Trophoblast cell (in vitro differentiated cells and primary cell): ENCODE results near the gene CWF19L1.
A peak's percentile ranks its signal among the peaks of the same experiment; 100 is the strongest.

Source experiments
- DNase-seq, 2 donors: peaks; one replicate each; pipeline ENCODE4 v3.0.0-alpha.2; 2016
- H2AFZ ChIP-seq: 2 replicates; pipeline ENCODE4 v1.6.1; 2013; ENCODE audit warnings: low read length, moderate library complexity, mild to moderate bottlenecking; ENCODE audit not compliant: insufficient read depth, poor library complexity
- H2AK5ac ChIP-seq: 2 replicates; pipeline ENCODE4 v1.6.1; 2013; ENCODE audit warnings: mild to moderate bottlenecking, low read length
- H2BK120ac ChIP-seq: 2 replicates; pipeline ENCODE4 v1.6.1; 2013; ENCODE audit warnings: low read length, mild to moderate bottlenecking, moderate library complexity; ENCODE audit not compliant: insufficient read depth, poor library complexity
- H2BK12ac ChIP-seq: 2 replicates; pipeline ENCODE4 v1.6.1; 2013; ENCODE audit warnings: mild to moderate bottlenecking, low read length, moderate library complexity
- H2BK5ac ChIP-seq: 2 replicates; pipeline ENCODE4 v1.6.1; 2013; ENCODE audit warnings: low read length, low read depth, moderate library complexity, mild to moderate bottlenecking; ENCODE audit not compliant: poor library complexity
- H3K14ac ChIP-seq: 2 replicates; pipeline ENCODE4 v1.6.1; 2013; ENCODE audit warnings: mild to moderate bottlenecking, low read length
- H3K18ac ChIP-seq: 2 replicates; pipeline ENCODE4 v1.6.1; 2013; ENCODE audit warnings: mild to moderate bottlenecking, low read length
- H3K23ac ChIP-seq: 2 replicates; pipeline ENCODE4 v1.6.1; 2013; ENCODE audit warnings: low read length
- H3K27ac ChIP-seq: 2 replicates; pipeline ENCODE4 v1.5.1; 2013; ENCODE audit warnings: low read depth, mild to moderate bottlenecking, inconsistent platforms, low read length, moderate library complexity
- H3K27me3 ChIP-seq: 2 replicates; pipeline ENCODE4 v1.6.1; 2013; ENCODE audit warnings: inconsistent platforms, mild to moderate bottlenecking, low read length, moderate library complexity; ENCODE audit not compliant: insufficient read depth
- H3K36me3 ChIP-seq, 2 experiments: 1 replicate in 1 of 2; 2 replicates in 1 of 2; pipeline ENCODE4 v1.6.1; 2013; ENCODE audit warnings: low read length in 2 of 2, mild to moderate bottlenecking in 2 of 2, moderate library complexity in 1 of 2; ENCODE audit not compliant: insufficient read depth in 2 of 2, control insufficient read depth in 1 of 2
- H3K4ac ChIP-seq: 2 replicates; pipeline ENCODE4 v1.6.1; 2013; ENCODE audit warnings: low read depth, mild to moderate bottlenecking, low read length, moderate library complexity
- H3K4me1 ChIP-seq, 2 experiments: 1 replicate in 1 of 2; 2 replicates in 1 of 2; pipeline ENCODE4 v1.6.1; 2013; ENCODE audit warnings: low read length in 2 of 2, mild to moderate bottlenecking in 2 of 2, moderate library complexity in 1 of 2; ENCODE audit not compliant: insufficient read depth in 2 of 2, control insufficient read depth in 1 of 2
- H3K4me2 ChIP-seq: 2 replicates; pipeline ENCODE4 v1.6.1; 2013; ENCODE audit warnings: inconsistent platforms, mild to moderate bottlenecking, low read length, moderate library complexity
- H3K4me3 ChIP-seq: 2 replicates; pipeline ENCODE4 v1.5.1; 2013; ENCODE audit warnings: mild to moderate bottlenecking, low read depth, low read length, inconsistent platforms
- H3K79me1 ChIP-seq: one replicate; pipeline ENCODE4 v1.6.1; 2013; ENCODE audit warnings: low read length
- H3K79me2 ChIP-seq: 2 replicates; pipeline ENCODE4 v1.6.1; 2013; ENCODE audit warnings: low read length, mild to moderate bottlenecking; ENCODE audit not compliant: control insufficient read depth, insufficient read depth, poor library complexity
- H3K9ac ChIP-seq: 2 replicates; pipeline ENCODE4 v1.6.1; 2013; ENCODE audit warnings: mild to moderate bottlenecking, low read length
- H3K9me3 ChIP-seq: 2 replicates; pipeline ENCODE4 v1.6.1; 2013; ENCODE audit warnings: low read depth, mild to moderate bottlenecking, control low read depth, inconsistent platforms, low read length; ENCODE audit not compliant: insufficient read depth
- H4K12ac ChIP-seq: 2 replicates; pipeline ENCODE4 v1.6.1; 2013; ENCODE audit warnings: low read depth, mild to moderate bottlenecking, low read length, moderate library complexity
- H4K8ac ChIP-seq: 2 replicates; pipeline ENCODE4 v1.6.1; 2013; ENCODE audit warnings: low read depth, mild to moderate bottlenecking, low read length, moderate library complexity
- H4K91ac ChIP-seq: one replicate; pipeline ENCODE4 v1.6.1; 2013; ENCODE audit warnings: low read depth, mild to moderate bottlenecking, low read length, moderate library complexity
- WGBS: extraction: QIAGEN DNeasy Blood & Tissue Kit; methylation state at CpG from one replicate; pipeline ENCODE4 v1.1.7; 2013; ENCODE audit warnings: missing lambda C conversion rate; ENCODE audit not compliant: insufficient read length, insufficient coverage; ENCODE audit errors: extremely low coverage; 5-methylcytosine and 5-hydroxymethylcytosine counted together

The CWF19L1 gene

GRCh38 chr10:100239851-100240250 is 27.6 kb downstream of the CWF19L1 start:
- no peaks in the 10 kb centered on the region for H3K79me1 ChIP-seq
- H3K27ac ChIP-seq = no peak overlapping the region
- H3K4me2 ChIP-seq = no peak overlapping the region
- no peak overlapping the region for H2BK120ac ChIP-seq
- no peak overlapping the region for H4K12ac ChIP-seq
- no peaks in the 10 kb centered on the region for H3K79me2 ChIP-seq
- H2BK5ac ChIP-seq = no peak overlapping the region
- H3K9ac ChIP-seq = no peak overlapping the region
- H3K9me3 ChIP-seq = no peaks in the 10 kb centered on the region
- H2AK5ac ChIP-seq = no peak overlapping the region
- no peak overlapping the region for H3K4ac ChIP-seq
- peaks cover 14 to 22% of the 10 kb centered on the region in 2 experiments for H3K36me3 ChIP-seq
- no peak overlapping the region for H3K23ac ChIP-seq
- no peak overlapping the region for H3K14ac ChIP-seq
- WGBS = no CpG with 5 or more reads among the region's 3 CpGs
- H4K8ac ChIP-seq = no peak overlapping the region
- H2BK12ac ChIP-seq = no peak overlapping the region
- no peak for DNase-seq
- no peak overlapping the region for H3K18ac ChIP-seq
- H4K91ac ChIP-seq = no peak overlapping the region
- H3K27me3 ChIP-seq = no peaks in the 10 kb centered on the region
- no peaks in the 10 kb centered on the region for H3K4me1 ChIP-seq
- no peak overlapping the region for H3K4me3 ChIP-seq
- H2AFZ ChIP-seq = no peak overlapping the region

- H3K4me3 ChIP-seq = no peak overlapping the region
- no peaks in the 10 kb centered on the region for H3K27me3 ChIP-seq
- no peak overlapping the region for H2BK120ac ChIP-seq
- H2AK5ac ChIP-seq = no peak overlapping the region
- no peaks in the 10 kb centered on the region for H3K4me1 ChIP-seq
- no peak overlapping the region for H3K23ac ChIP-seq
- no peak overlapping the region for H3K9ac ChIP-seq
- H3K4me2 ChIP-seq = no peak overlapping the region
- H4K8ac ChIP-seq = no peak overlapping the region
- no peaks in the 10 kb centered on the region for H3K9me3 ChIP-seq
- no peaks in the 10 kb centered on the region for H3K79me1 ChIP-seq
- no peak overlapping the region for H4K12ac ChIP-seq
- no peaks in the 10 kb centered on the region for H3K79me2 ChIP-seq
- H3K18ac ChIP-seq = no peak overlapping the region
- no peak overlapping the region for H4K91ac ChIP-seq
- H3K27ac ChIP-seq = no peak overlapping the region
- no peak overlapping the region for H2BK5ac ChIP-seq
- H3K4ac ChIP-seq = no peak overlapping the region
- no CpG with 5 or more reads among the region's 7 CpGs for WGBS
- no peak overlapping the region for H3K14ac ChIP-seq
- no peak overlapping the region for H2BK12ac ChIP-seq
- no peak overlapping the region for H2AFZ ChIP-seq
- H3K36me3 ChIP-seq = peaks cover 12 to 25% of the 10 kb centered on the region in 2 experiments
- no peak for DNase-seq
Observed at GRCh38 chr10:100238429-100238828, 29.0 kb downstream of the CWF19L1 start.

- H2BK12ac ChIP-seq = no peak overlapping the region
- H4K12ac ChIP-seq = no peak overlapping the region
- H2AFZ ChIP-seq = no peak overlapping the region
Observed at GRCh38 chr10:100232101-100232500, 35.3 kb downstream of the CWF19L1 start.

GRCh38 chr10:100229819-100230422 is 37.5 kb downstream of the CWF19L1 start:
- no peak overlapping the region for H3K23ac ChIP-seq
- peak overlapping the region; percentile 74 for H3K9ac ChIP-seq
- H4K8ac ChIP-seq = peak overlapping the region; percentile 95
- H2AK5ac ChIP-seq = no peak overlapping the region
- peaks cover 5% of the 10 kb centered on the region for H3K79me1 ChIP-seq
- H2BK120ac ChIP-seq = peak overlapping the region; percentile 25
- H3K79me2 ChIP-seq = peaks cover 8% of the 10 kb centered on the region
- no peaks in the 10 kb centered on the region for H3K27me3 ChIP-seq
- peak overlapping the region; percentile 60 for H4K91ac ChIP-seq
- H4K12ac ChIP-seq = peak overlapping the region; percentile 95
- peak in 1 of 2 donors; percentile 3 for DNase-seq
- no peak overlapping the region for H3K18ac ChIP-seq
- peak overlapping the region; percentile 64 for H3K14ac ChIP-seq
- H2AFZ ChIP-seq = peak overlapping the region; percentile 67
- H3K36me3 ChIP-seq = peaks cover 10 to 21% of the 10 kb centered on the region in 2 experiments
- H3K27ac ChIP-seq = no peak overlapping the region
- no peak overlapping the region for H2BK12ac ChIP-seq
- H3K4me1 ChIP-seq = peaks cover 4 to 6% of the 10 kb centered on the region in 2 experiments
- H3K9me3 ChIP-seq = peaks cover 1% of the 10 kb centered on the region
- H3K4me2 ChIP-seq = peak overlapping the region; percentile 99
- peak overlapping the region; percentile 97 for H3K4me3 ChIP-seq
- no peak overlapping the region for H3K4ac ChIP-seq
- H2BK5ac ChIP-seq = no peak overlapping the region
- no CpG with 5 or more reads among the region's 21 CpGs for WGBS

More at GRCh38 chr10:100232101-100232500, 35.3 kb downstream of the CWF19L1 start:
- DNase-seq = no peak
- H3K79me2 ChIP-seq = peaks cover 8% of the 10 kb centered on the region
- peaks cover 4 to 6% of the 10 kb centered on the region in 2 experiments for H3K4me1 ChIP-seq
- no peak overlapping the region for H3K9ac ChIP-seq
- WGBS = no CpG with 5 or more reads among the region's 2 CpGs
- H3K79me1 ChIP-seq = peaks cover 5% of the 10 kb centered on the region
- H3K36me3 ChIP-seq = peaks cover 15 to 34% of the 10 kb centered on the region in 2 experiments
- H3K23ac ChIP-seq = no peak overlapping the region
- no peak overlapping the region for H2AK5ac ChIP-seq
- H3K27me3 ChIP-seq = no peaks in the 10 kb centered on the region
- H3K14ac ChIP-seq = no peak overlapping the region
- peaks cover 1% of the 10 kb centered on the region for H3K9me3 ChIP-seq
- no peak overlapping the region for H3K18ac ChIP-seq
- no peak overlapping the region for H2BK120ac ChIP-seq
- no peak overlapping the region for H3K4ac ChIP-seq
- no peak overlapping the region for H3K27ac ChIP-seq
- H2BK5ac ChIP-seq = no peak overlapping the region
- H4K91ac ChIP-seq = no peak overlapping the region
- H3K4me2 ChIP-seq = no peak overlapping the region
- H4K8ac ChIP-seq = no peak overlapping the region
- no peak overlapping the region for H3K4me3 ChIP-seq
